Activated CD4-positive, alpha-beta T cell treated with anti-CD3 and anti-CD28 coated beads for 48 hours (primary cell): ENCODE data around the gene CMTM5.
"Not testable (repeated sequence)": the region's sequence is repeated elsewhere in the genome, so short reads cannot be mapped to it uniquely, and the experiment has no call there.

Experiments used
- DNase-seq: peaks from one replicate; pipeline ENCODE4 v3.0.0-alpha.2; 2020

CMTM5 gene

GRCh38 chr14:23379366-23380196 lies 2.7 kb downstream of the CMTM5 start:
- peak; percentile 76 for DNase-seq

GRCh38 chr14:23380197-23380914 lies 3.5 kb downstream of the CMTM5 start:
- DNase-seq: no peak

GRCh38 chr14:23380976-23381375 lies 4.1 kb downstream of the CMTM5 start:
- no peak for DNase-seq

- no peak for DNase-seq
These were observed 5.0 kb downstream of the CMTM5 start for GRCh38 chr14:23381871-23382270.

- no peak for DNase-seq
These were observed 5.4 kb downstream of the CMTM5 start for GRCh38 chr14:23382276-23382675.

GRCh38 chr14:23382731-23383440 lies 6.0 kb downstream of the CMTM5 start:
- no peak for DNase-seq

- DNase-seq: no peak
These were observed 7.7 kb downstream of the CMTM5 start for GRCh38 chr14:23384364-23385080.

- DNase-seq: no peak
These were observed 8.4 kb downstream of the CMTM5 start for GRCh38 chr14:23385244-23385641.

- DNase-seq: no peak
These were observed 8.9 kb downstream of the CMTM5 start for GRCh38 chr14:23385642-23386265.

GRCh38 chr14:23386266-23386657 lies 9.4 kb downstream of the CMTM5 start:
- not testable (repeated sequence) for DNase-seq

- no peak for DNase-seq
These were observed 10.2 kb downstream of the CMTM5 start for GRCh38 chr14:23386999-23387398.

- no peak for DNase-seq
These were observed 11.4 kb downstream of the CMTM5 start for GRCh38 chr14:23387916-23388882.

GRCh38 chr14:23388996-23389395 lies 12.2 kb downstream of the CMTM5 start:
- no peak for DNase-seq

- DNase-seq: no peak
These were observed 12.6 kb downstream of the CMTM5 start for GRCh38 chr14:23389396-23389795.

- not testable (repeated sequence) for DNase-seq
These were observed 13.0 kb downstream of the CMTM5 start for GRCh38 chr14:23389871-23390270.

- no peak for DNase-seq
These were observed 15.8 kb downstream of the CMTM5 start for GRCh38 chr14:23392613-23393012.

- no peak for DNase-seq
These were observed 19.3 kb downstream of the CMTM5 start for GRCh38 chr14:23396126-23396525.

GRCh38 chr14:23396781-23397407 lies 20.0 kb downstream of the CMTM5 start:
- DNase-seq: no peak

- DNase-seq: no peak
These were observed 21.5 kb downstream of the CMTM5 start for GRCh38 chr14:23398348-23398747.

GRCh38 chr14:23399136-23399535 lies 22.3 kb downstream of the CMTM5 start:
- DNase-seq: no peak

- no peak for DNase-seq
These were observed 22.7 kb downstream of the CMTM5 start for GRCh38 chr14:23399591-23399990.
